ENCODE data around the gene PVALEF. TPM values are rescaled to one million over a fixed set of nuclear protein-coding genes. Genes with fewer than 3 reads are reported as not detected.

Gene PVALEF
- polyA plus RNA-seq, 1 donor (not counting 4 experiments of a cell fraction or from before 2014, with no cell fraction given) = not detected

DNA sequence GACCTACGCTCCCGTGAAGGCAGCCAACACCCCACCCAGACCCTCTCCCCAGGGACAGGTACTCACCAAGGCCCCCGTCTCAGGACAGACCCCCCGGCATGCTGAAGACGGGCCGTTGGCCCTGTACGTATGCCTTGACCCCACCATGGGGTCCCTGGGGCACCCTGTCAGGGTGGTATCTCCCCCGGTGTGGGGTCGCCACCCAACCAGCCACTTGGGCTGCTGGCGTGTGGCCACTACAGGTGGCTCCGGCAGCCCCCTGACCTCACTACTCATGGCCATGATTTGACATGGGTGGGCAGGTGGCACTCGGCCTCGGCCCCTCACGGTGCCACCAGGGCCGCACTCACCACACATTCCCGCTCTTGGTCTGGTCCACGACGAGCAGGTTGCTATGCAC, 40.9 kb upstream of the PVALEF start:
- Histone ChIP-seq H2AFZ (ENCODE audit: control insufficient read depth, low read length) (no peak overlapping the region), H3K4me3 (ENCODE audit: control insufficient read depth in 2 of 3, extremely low read depth in 1 of 3, insufficient read depth in 2 of 3, low read depth in 1 of 3, low read length in 3 of 3) (no peak overlapping the region), H3K27me3 (ENCODE audit: control insufficient read depth, extremely low read depth, insufficient read depth, low read length) (peaks cover 73% of the 10 kb centered on the region), H3K79me2 (ENCODE audit: control insufficient read depth, insufficient read depth, low read length) (no peaks in the 10 kb centered on the region), H3K9me3 (ENCODE audit: control insufficient read depth, low read depth, low read length) (no peaks in the 10 kb centered on the region), H3K36me3 (ENCODE audit: control insufficient read depth in 2 of 2, extremely low read depth in 1 of 2, insufficient read depth in 2 of 2, low read length in 2 of 2) (no peaks in the 10 kb centered on the region), H3K9me1 (ENCODE audit: control insufficient read depth, extremely low read depth, insufficient read depth, low read length) (no peaks in the 10 kb centered on the region), H3K4me2 (ENCODE audit: control insufficient read depth, extremely low read depth, insufficient read depth, low read depth, low read length) (no peak overlapping the region), H3K4me1 (ENCODE audit: control insufficient read depth, extremely low read depth, insufficient read depth, low read length) (peaks cover 4% of the 10 kb centered on the region), H4K20me1 (ENCODE audit: control insufficient read depth, extremely low read depth, insufficient read depth, low read length) (no peaks in the 10 kb centered on the region), H3K27ac (ENCODE audit: control insufficient read depth, insufficient read depth, low read length) (no peak overlapping the region), H3K9ac (ENCODE audit: control insufficient read depth, extremely low read depth, insufficient read depth, low read length) (no peak overlapping the region)
- DNase-seq (ENCODE audit: low read depth, low spot score) = no peak
- TF ChIP-seq CTCF (optimal IDR thresholded peaks at IDR 0.05 in 1 of 3, IDR thresholded peaks at IDR 0.05 in 1 of 3, conservative IDR thresholded peaks at IDR 0.05 in 1 of 3; ENCODE audit: extremely low read depth in 1 of 3, insufficient read depth in 2 of 3, low read length in 3 of 3) (no peak), EZH2 (IDR thresholded peaks at IDR 0.05; ENCODE audit: low read length) (no peak)
- FAIRE-seq = no peak
- dilution Hi-C loops (cut with MboI; ENCODE audit: extremely low pct_ligation_motif_present, low sequenced_read_pairs) = no loop called here

GRCh38 chr17:81125573-81126081, 39.7 kb upstream of the PVALEF start:
- no peak for DNase-seq (ENCODE audit: low read depth, low spot score)

More at GRCh38 chr17:81125573-81126081, 39.7 kb upstream of the PVALEF start:
- H4K20me1 ChIP-seq (ENCODE audit: control insufficient read depth, extremely low read depth, insufficient read depth, low read length) = no peaks in the 10 kb centered on the region
- no peak overlapping the region for H3K27ac ChIP-seq (ENCODE audit: control insufficient read depth, insufficient read depth, low read length)
- peaks cover 4% of the 10 kb centered on the region for H3K4me1 ChIP-seq (ENCODE audit: control insufficient read depth, extremely low read depth, insufficient read depth, low read length)
- no peak overlapping the region for H3K9ac ChIP-seq (ENCODE audit: control insufficient read depth, extremely low read depth, insufficient read depth, low read length)
- peaks cover 64% of the 10 kb centered on the region for H3K27me3 ChIP-seq (ENCODE audit: control insufficient read depth, extremely low read depth, insufficient read depth, low read length)
- H3K79me2 ChIP-seq (ENCODE audit: control insufficient read depth, insufficient read depth, low read length) = no peaks in the 10 kb centered on the region
- FAIRE-seq = no peak
- TF ChIP-seq EZH2 (IDR thresholded peaks at IDR 0.05; ENCODE audit: low read length) (no peak), CTCF (optimal IDR thresholded peaks at IDR 0.05 in 1 of 3, IDR thresholded peaks at IDR 0.05 in 1 of 3, conservative IDR thresholded peaks at IDR 0.05 in 1 of 3; ENCODE audit: extremely low read depth in 1 of 3, insufficient read depth in 2 of 3, low read length in 3 of 3) (no peak)
- H2AFZ ChIP-seq (ENCODE audit: control insufficient read depth, low read length) = no peak overlapping the region
- H3K4me2 ChIP-seq (ENCODE audit: control insufficient read depth, extremely low read depth, insufficient read depth, low read depth, low read length) = no peak overlapping the region
- no peaks in the 10 kb centered on the region for H3K9me1 ChIP-seq (ENCODE audit: control insufficient read depth, extremely low read depth, insufficient read depth, low read length)
- H3K4me3 ChIP-seq (ENCODE audit: control insufficient read depth in 2 of 3, extremely low read depth in 1 of 3, insufficient read depth in 2 of 3, low read depth in 1 of 3, low read length in 3 of 3) = no peak overlapping the region
- no peaks in the 10 kb centered on the region for H3K36me3 ChIP-seq (ENCODE audit: control insufficient read depth in 2 of 2, extremely low read depth in 1 of 2, insufficient read depth in 2 of 2, low read length in 2 of 2)
- no peaks in the 10 kb centered on the region for H3K9me3 ChIP-seq (ENCODE audit: control insufficient read depth, low read depth, low read length)
- dilution Hi-C loops (cut with MboI; ENCODE audit: extremely low pct_ligation_motif_present, low sequenced_read_pairs) = no loop called here

Measured in keratinocyte (primary cell).